ENCODE data around the gene MALRD1.

DNA sequence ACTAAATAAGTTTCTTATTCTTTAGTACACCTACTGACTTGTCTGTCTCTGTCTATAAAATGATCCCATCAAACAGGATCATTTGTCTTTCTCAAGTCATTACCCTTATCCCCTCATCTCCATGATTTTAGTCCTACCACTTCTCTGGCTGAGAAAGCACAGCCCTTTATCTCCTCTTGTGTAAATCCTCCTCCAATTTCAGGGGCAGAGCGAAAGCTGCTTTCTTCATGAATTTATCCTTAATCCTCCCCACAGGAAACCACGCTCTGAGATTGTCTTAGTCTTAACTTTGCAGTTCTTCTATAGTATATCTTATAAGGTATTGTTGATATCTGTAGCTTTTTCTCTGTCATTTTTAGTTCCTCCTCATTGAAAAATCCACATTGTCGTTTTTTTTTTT, 528.0 kb downstream of the MALRD1 start:
- no peak for TF ChIP-seq POLR2A (IDR thresholded peaks at IDR 0.05; ENCODE audit: low read depth, low read length)
- no peak for TF ChIP-seq SPI1 (IDR thresholded peaks at IDR 0.05; ENCODE audit: low read depth, low read length)
- no peak for TF ChIP-seq TAF1 (IDR thresholded peaks at IDR 0.05; ENCODE audit: low read depth, low read length)
- TF ChIP-seq POLR2AphosphoS5 (IDR thresholded peaks at IDR 0.05; ENCODE audit: low read depth, low read length), result no peak
- TF ChIP-seq POU2F2 (IDR thresholded peaks at IDR 0.05; ENCODE audit: low read depth, low read length), result no peak

All from GM12891 (cell line).